Keratinocyte (primary cell): ENCODE data around the gene POLA1. TPM values are rescaled to one million over a fixed set of nuclear protein-coding genes. Genes with fewer than 3 reads are reported as not detected.

Experiments
- DNase-seq: peaks from one replicate; pipeline ENCODE4 v3.0.0-alpha.2; 2011; ENCODE audit warnings: low read depth, missing footprints, low spot score
- FAIRE-seq: peaks from 2 replicates; lab custom pipeline; 2011; peaks lifted over from hg19 to GRCh38; lab: Jason Lieb, UNC
- H2AFZ ChIP-seq: 2 replicates; pipeline ENCODE4 v1.6.0; 2012; ENCODE audit warnings: low read length, control low read depth, inconsistent platforms; ENCODE audit not compliant: control insufficient read depth
- H3K27ac ChIP-seq: 2 replicates; pipeline ENCODE4 v1.5.1; 2011; ENCODE audit warnings: low read length; ENCODE audit not compliant: control insufficient read depth, insufficient read depth
- H3K27me3 ChIP-seq: 3 replicates; pipeline ENCODE4 v1.6.0; 2011; ENCODE audit warnings: low read length; ENCODE audit not compliant: control insufficient read depth, insufficient read depth; ENCODE audit errors: extremely low read depth
- H3K36me3 ChIP-seq, 2 experiments: 2 replicates in 1 of 2; 3 replicates in 1 of 2; pipeline ENCODE4 v1.5.1; 2011; ENCODE audit warnings: low read length in 2 of 2, mild to moderate bottlenecking in 1 of 2; ENCODE audit not compliant: control insufficient read depth in 2 of 2, insufficient read depth in 2 of 2; ENCODE audit errors: extremely low read depth in 1 of 2
- H3K4me1 ChIP-seq: 3 replicates; pipeline ENCODE4 v1.5.1; 2011; ENCODE audit warnings: low read length; ENCODE audit not compliant: control insufficient read depth, insufficient read depth; ENCODE audit errors: extremely low read depth
- H3K4me2 ChIP-seq: 3 replicates; pipeline ENCODE4 v1.6.0; 2011; ENCODE audit warnings: low read depth, low read length; ENCODE audit not compliant: control insufficient read depth, insufficient read depth; ENCODE audit errors: extremely low read depth
- H3K4me3 ChIP-seq, 3 experiments: fragments of 200-600 bp in 1 of 3; sonication (generic) in 1 of 3; 2 replicates in 2 of 3; 3 replicates in 1 of 3; pipeline ENCODE4 v1.5.1; 2011 to 2016; ENCODE audit warnings: low read length in 3 of 3, mild to moderate bottlenecking in 3 of 3, control low read depth in 2 of 3, inconsistent platforms in 1 of 3, low read depth in 1 of 3, mixed read lengths in 1 of 3, mixed run types in 1 of 3, moderate library complexity in 1 of 3; ENCODE audit not compliant: control insufficient read depth in 2 of 3, insufficient read depth in 2 of 3; ENCODE audit errors: extremely low read depth in 1 of 3
- H3K79me2 ChIP-seq: 2 replicates; pipeline ENCODE4 v1.6.0; 2012; ENCODE audit warnings: low read length; ENCODE audit not compliant: control insufficient read depth, insufficient read depth
- H3K9ac ChIP-seq: 3 replicates; pipeline ENCODE4 v1.6.0; 2011; ENCODE audit warnings: low read length; ENCODE audit not compliant: control insufficient read depth, insufficient read depth; ENCODE audit errors: extremely low read depth
- H3K9me1 ChIP-seq: 3 replicates; pipeline ENCODE4 v1.6.0; 2011; ENCODE audit warnings: low read length; ENCODE audit not compliant: control insufficient read depth, insufficient read depth; ENCODE audit errors: extremely low read depth
- H3K9me3 ChIP-seq: 2 replicates; pipeline ENCODE4 v1.5.1; 2012; ENCODE audit warnings: low read depth, low read length; ENCODE audit not compliant: control insufficient read depth
- H4K20me1 ChIP-seq: 3 replicates; pipeline ENCODE4 v1.6.0; 2011; ENCODE audit warnings: low read length; ENCODE audit not compliant: control insufficient read depth, insufficient read depth; ENCODE audit errors: extremely low read depth
- EZH2 ChIP-seq: IDR thresholded peaks from one replicate; pipeline ENCODE4 v1.6.1; 2012; ENCODE audit warnings: inconsistent platforms, mild to moderate bottlenecking, low read length, moderate library complexity
- dilution Hi-C: fragments of 300-500 bp; cut with MboI; formaldehyde crosslinking; loops from one replicate; pipeline ENCODE4 v1.7.0; 2020; ENCODE audit warnings: low sequenced_read_pairs; ENCODE audit not compliant: extremely low pct_ligation_motif_present
- polyA plus RNA-seq, 5 experiments: library from polyadenylated mRNA; depleted of rRNA in 3 of 5; stranded (reverse) in 3 of 5; stranded (forward) in 1 of 5; unstranded in 1 of 5; fragments of >200 nt; gene quantifications; 1 replicate in 1 of 5; 2 replicates in 3 of 5; 3 replicates in 1 of 5; pipeline versions ENCODE4 v1.2.1 to v1.2.3, GENCODE V29; 2011 to 2012; ENCODE audit warnings: missing spikeins in 2 of 5, low read depth in 1 of 5, low replicate concordance in 1 of 5
- TF ChIP-seq, protein P1 (sequence below), 3 experiments: IDR thresholded peaks in 1 of 3; conservative IDR thresholded peaks in 1 of 3; optimal IDR thresholded peaks in 1 of 3; 2 replicates in 2 of 3; 3 replicates in 1 of 3; pipeline versions ENCODE3 to v1.5.1; 2011; ENCODE audit warnings: low read length in 3 of 3, mild to moderate bottlenecking in 3 of 3, moderate library complexity in 2 of 3, control low read depth in 1 of 3, inconsistent platforms in 1 of 3; ENCODE audit not compliant: insufficient read depth in 2 of 3; ENCODE audit errors: extremely low read depth in 1 of 3

The POLA1 gene
- polyA plus RNA-seq, 1 donor (not counting 4 experiments of a cell fraction or from before 2014, with no cell fraction given): 3.9 TPM

DNA sequence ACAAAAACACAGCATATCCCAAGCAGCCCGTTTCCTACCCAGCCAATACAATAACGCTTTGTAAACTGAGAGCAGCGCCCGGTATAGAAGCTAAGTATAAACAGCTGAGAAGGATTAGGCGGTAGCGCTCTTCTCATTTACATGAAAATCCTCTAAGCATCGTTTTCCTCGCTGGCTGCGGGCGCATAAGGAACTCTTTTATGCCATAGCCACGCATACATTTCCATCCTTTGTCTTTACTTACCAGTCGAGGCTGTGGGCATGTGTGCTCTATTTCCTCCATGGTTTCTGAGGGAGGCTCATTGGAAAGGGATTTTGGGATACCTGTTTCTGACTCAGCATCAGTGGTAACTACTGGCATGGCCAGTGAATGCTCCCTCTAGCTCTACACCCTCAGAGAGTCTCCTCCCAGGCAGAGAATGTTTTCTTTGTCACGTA lies 47.0 kb upstream of the POLA1 start:
- Histone ChIP-seq H3K9me1 (no peaks in the 10 kb centered on the region), H3K27ac (no peak overlapping the region), H3K4me3 (peak overlapping the region; percentile 0 to 32 (median 11)), H3K9me3 (no peaks in the 10 kb centered on the region), H3K79me2 (no peaks in the 10 kb centered on the region), H3K4me2 (peak overlapping the region; percentile 26), H4K20me1 (no peaks in the 10 kb centered on the region), H3K27me3 (no peaks in the 10 kb centered on the region), H3K4me1 (no peaks in the 10 kb centered on the region), H2AFZ (peak overlapping the region; percentile 1), H3K36me3 (no peaks in the 10 kb centered on the region), H3K9ac (no peak overlapping the region)
- FAIRE-seq (no peak), DNase-seq (no peak)
- dilution Hi-C loops: no loop called here
- TF ChIP-seq EZH2: no peak
- TF ChIP-seq, protein P1, sequence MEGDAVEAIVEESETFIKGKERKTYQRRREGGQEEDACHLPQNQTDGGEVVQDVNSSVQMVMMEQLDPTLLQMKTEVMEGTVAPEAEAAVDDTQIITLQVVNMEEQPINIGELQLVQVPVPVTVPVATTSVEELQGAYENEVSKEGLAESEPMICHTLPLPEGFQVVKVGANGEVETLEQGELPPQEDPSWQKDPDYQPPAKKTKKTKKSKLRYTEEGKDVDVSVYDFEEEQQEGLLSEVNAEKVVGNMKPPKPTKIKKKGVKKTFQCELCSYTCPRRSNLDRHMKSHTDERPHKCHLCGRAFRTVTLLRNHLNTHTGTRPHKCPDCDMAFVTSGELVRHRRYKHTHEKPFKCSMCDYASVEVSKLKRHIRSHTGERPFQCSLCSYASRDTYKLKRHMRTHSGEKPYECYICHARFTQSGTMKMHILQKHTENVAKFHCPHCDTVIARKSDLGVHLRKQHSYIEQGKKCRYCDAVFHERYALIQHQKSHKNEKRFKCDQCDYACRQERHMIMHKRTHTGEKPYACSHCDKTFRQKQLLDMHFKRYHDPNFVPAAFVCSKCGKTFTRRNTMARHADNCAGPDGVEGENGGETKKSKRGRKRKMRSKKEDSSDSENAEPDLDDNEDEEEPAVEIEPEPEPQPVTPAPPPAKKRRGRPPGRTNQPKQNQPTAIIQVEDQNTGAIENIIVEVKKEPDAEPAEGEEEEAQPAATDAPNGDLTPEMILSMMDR (optimal IDR thresholded peaks at IDR 0.05 in 1 of 3, IDR thresholded peaks at IDR 0.05 in 1 of 3, conservative IDR thresholded peaks at IDR 0.05 in 1 of 3; ENCODE audit: extremely low read depth in 1 of 3, insufficient read depth in 2 of 3, low read length in 3 of 3): no peak

DNA sequence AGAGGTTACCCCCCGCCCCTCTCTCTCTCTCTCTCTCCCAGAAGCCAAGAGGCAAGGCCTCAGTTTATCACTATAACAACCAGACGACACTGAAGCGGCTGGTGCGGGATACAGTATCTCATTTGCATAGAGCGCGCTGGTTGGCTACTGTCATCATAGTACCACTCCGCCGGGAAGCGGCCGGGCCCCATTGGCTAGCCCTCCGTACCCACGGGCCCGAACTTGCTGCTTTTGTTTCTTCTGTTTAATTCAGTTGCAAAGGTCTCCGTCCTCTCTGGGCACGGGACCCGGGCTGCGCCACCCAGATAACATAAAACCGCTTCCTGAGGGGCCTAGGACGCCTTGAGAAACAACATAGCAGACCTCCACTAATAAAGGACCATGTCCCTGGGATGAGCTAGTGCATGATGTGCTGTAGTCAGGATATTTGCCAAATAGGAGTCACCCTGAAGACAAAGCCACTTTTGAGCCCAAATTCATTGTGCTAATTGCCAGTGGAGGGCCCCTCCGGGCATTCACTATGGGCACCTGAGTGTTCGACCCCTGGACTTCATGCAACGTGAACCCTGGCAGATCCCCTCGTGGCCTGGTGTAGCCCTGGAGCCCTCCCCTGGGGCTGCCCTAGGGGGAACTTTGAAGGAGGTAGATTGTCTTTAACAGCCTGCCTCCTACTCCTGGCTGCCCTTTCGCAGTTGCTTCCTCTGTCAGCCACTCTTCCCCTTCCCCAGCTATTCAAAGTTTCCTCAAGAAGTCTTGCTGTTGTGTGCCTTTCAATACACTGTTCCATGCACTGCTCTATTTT lies 46.3 kb upstream of the POLA1 start, which contains the start of gene PCYT1B:
Gene PCYT1B, minus strand, starts transcription at position 91 of the 802 bp plus-strand sequence. CDS start 242 bp downstream, outside the sequence.
- Histone ChIP-seq H3K9me1 (no peaks in the 10 kb centered on the region), H4K20me1 (no peaks in the 10 kb centered on the region), H2AFZ (peak within 1 kb of the TSS; percentile 1), H3K4me1 (no peaks in the 10 kb centered on the region), H3K4me2 (peak within 1 kb of the TSS; percentile 66), H3K9ac (no peak within 1 kb of the TSS), H3K36me3 (no peaks in the 10 kb centered on the region), H3K27me3 (no peaks in the 10 kb centered on the region), H3K79me2 (no peaks in the 10 kb centered on the region), H3K4me3 (peak within 1 kb of the TSS; percentile 0 to 34 (median 11)), H3K27ac (no peak within 1 kb of the TSS), H3K9me3 (no peaks in the 10 kb centered on the region)
- TF ChIP-seq, protein P1 (optimal IDR thresholded peaks at IDR 0.05 in 1 of 3, IDR thresholded peaks at IDR 0.05 in 1 of 3, conservative IDR thresholded peaks at IDR 0.05 in 1 of 3; ENCODE audit: extremely low read depth in 1 of 3, insufficient read depth in 2 of 3, low read length in 3 of 3): no peak
- no peak for TF ChIP-seq EZH2
- dilution Hi-C loops: no loop called here
- DNase-seq (no peak), FAIRE-seq (no peak)
